K562 (cell line): Measurements from ENCODE around the gene MYL12B. TPM values are rescaled to one million over a fixed set of nuclear protein-coding genes. Genes with fewer than 3 reads are reported as not detected.
A peak's percentile ranks its signal among the peaks of the same experiment; 100 is the strongest.

Experiments
- ARNT ChIP-seq, 2 experiments: fragments of 450-650 bp; IDR thresholded peaks; 2 replicates each; pipeline ENCODE4 v1.6.1; 2016; ENCODE audit warnings: mild to moderate bottlenecking in 1 of 2
- ATF1 ChIP-seq, 2 experiments: fragments of 450-650 bp in 1 of 2; IDR thresholded peaks; 2 replicates each; pipeline ENCODE4 v1.6.1; 2016; ENCODE audit warnings: missing compliant biosample characterization in 1 of 2, missing genetic modification characterization in 1 of 2
- ERF ChIP-seq: fragments of 450-650 bp; formaldehyde crosslinking; IDR thresholded peaks from 2 replicates; pipeline ENCODE4 v1.4.0; 2020; ENCODE audit warnings: mild to moderate bottlenecking, mixed read lengths
- LEF1 ChIP-seq: fragments of 450-650 bp; IDR thresholded peaks from 2 replicates; pipeline ENCODE4 v1.6.1; 2016; ENCODE audit warnings: mild to moderate bottlenecking
- NCOA1 ChIP-seq: fragments of 450-650 bp; IDR thresholded peaks from 2 replicates; pipeline ENCODE4 v1.6.1; 2016; ENCODE audit warnings: low read depth
- NEUROD1 ChIP-seq: fragments of 150-350 bp; IDR thresholded peaks from 2 replicates; pipeline ENCODE4 v1.6.1; 2014; ENCODE audit warnings: borderline replicate concordance, low read length, low read depth; ENCODE audit not compliant: partially characterized antibody
- POLR2G ChIP-seq: fragments of 200-400 bp; formaldehyde crosslinking; IDR thresholded peaks from 2 replicates; pipeline ENCODE4 v1.6.1; 2017; ENCODE audit warnings: low read depth, mild to moderate bottlenecking, antibody characterized with exemption, low read length, moderate library complexity
- SMARCA4 ChIP-seq: fragments of 450-650 bp; IDR thresholded peaks from 2 replicates; pipeline ENCODE4 v1.6.1; 2016
- SRSF1 ChIP-seq: fragments of 200-400 bp; formaldehyde crosslinking; IDR thresholded peaks from 2 replicates; pipeline ENCODE4 v1.6.1; 2017; ENCODE audit warnings: mild to moderate bottlenecking, low read depth, low read length, moderate library complexity
- STAT5A ChIP-seq: IDR thresholded peaks from 2 replicates; pipeline ENCODE4 v1.6.1; 2012; ENCODE audit warnings: low read length, inconsistent platforms, borderline replicate concordance
- ZEB2 ChIP-seq: fragments of 450-650 bp; IDR thresholded peaks from 2 replicates; pipeline ENCODE4 v1.6.1; 2016
- ZNF217 ChIP-seq: sonication (generic); formaldehyde crosslinking; IDR thresholded peaks from 2 replicates; pipeline ENCODE4 v1.8.0; 2022; ENCODE audit warnings: mild to moderate bottlenecking, missing genetic modification reagents
- ZNF75A ChIP-seq: fragments of 450-650 bp; formaldehyde crosslinking; IDR thresholded peaks from 2 replicates; pipeline ENCODE4 v1.4.0; 2020; ENCODE audit warnings: mild to moderate bottlenecking
- polyA plus RNA-seq, 8 experiments: library from polyadenylated mRNA; depleted of rRNA in 4 of 8; stranded (reverse) in 5 of 8; unstranded in 3 of 8; fragments of >200 nt; fragmentation: Nextera tagmentation in 2 of 8; fragmentation: Illumina TruSeq in 1 of 8; extraction: Ambion mirVana in 2 of 8; extraction: Trizol in 1 of 8; gene quantifications; 2 replicates each; pipeline versions ENCODE4 v1.2.1 to v1.2.3, GENCODE V29; 2011 to 2014; ENCODE audit warnings: inconsistent platforms in 1 of 8, missing spikeins in 1 of 8
- total RNA-seq, 7 experiments: library from RNA; depleted of rRNA in 6 of 7; stranded (reverse); fragments of >200 nt in 6 of 7; fragmentation: Illumina TruSeq in 2 of 7; extraction: Trizol in 2 of 7; gene quantifications; 2 replicates each; pipeline versions ENCODE4 v1.2.1 to v1.2.3, GENCODE V29; 2011 to 2021; ENCODE audit warnings: low replicate concordance in 1 of 7
- TF ChIP-seq, protein P1 (sequence below): fragments of 450-650 bp; IDR thresholded peaks from 2 replicates; pipeline ENCODE4 v1.6.1; 2016; ENCODE audit warnings: borderline replicate concordance
- TF ChIP-seq, protein P2 (sequence below): fragments of 250-450 bp; sonication (Bioruptor Pico); IDR thresholded peaks from 2 replicates; pipeline ENCODE4 v1.8.0; 2021; ENCODE audit warnings: borderline replicate concordance, mild to moderate bottlenecking, moderate library complexity; ENCODE audit not compliant: poor library complexity, severe bottlenecking
- TF ChIP-seq, protein P3 (sequence below), 2 experiments: fragments of 450-650 bp in 1 of 2; IDR thresholded peaks; 2 replicates each; pipeline ENCODE4 v1.6.1; 2011 to 2017; ENCODE audit warnings: low read depth in 2 of 2, antibody characterized with exemption in 1 of 2, borderline replicate concordance in 1 of 2, low read length in 1 of 2, mild to moderate bottlenecking in 1 of 2, mixed read lengths in 1 of 2; ENCODE audit not compliant: control insufficient read depth in 1 of 2
- TF ChIP-seq, protein P4 (sequence below): sonication (generic); formaldehyde crosslinking; IDR thresholded peaks from 2 replicates; pipeline ENCODE4 v1.8.0; 2022; ENCODE audit warnings: mild to moderate bottlenecking, low read depth, missing genetic modification reagents
- TF ChIP-seq, protein P5 (sequence below): IDR thresholded peaks from 2 replicates; pipeline ENCODE4 v1.6.1; 2012; ENCODE audit warnings: low read depth, low read length, improper control_type of control experiment, borderline replicate concordance

Gene MYL12B
- total and polyA plus RNA-seq, 9 of the 15 experiments (the other 6 are each of a cell fraction or from before 2014, with no cell fraction given), result 220 to 995 (median 463) TPM

DNA sequence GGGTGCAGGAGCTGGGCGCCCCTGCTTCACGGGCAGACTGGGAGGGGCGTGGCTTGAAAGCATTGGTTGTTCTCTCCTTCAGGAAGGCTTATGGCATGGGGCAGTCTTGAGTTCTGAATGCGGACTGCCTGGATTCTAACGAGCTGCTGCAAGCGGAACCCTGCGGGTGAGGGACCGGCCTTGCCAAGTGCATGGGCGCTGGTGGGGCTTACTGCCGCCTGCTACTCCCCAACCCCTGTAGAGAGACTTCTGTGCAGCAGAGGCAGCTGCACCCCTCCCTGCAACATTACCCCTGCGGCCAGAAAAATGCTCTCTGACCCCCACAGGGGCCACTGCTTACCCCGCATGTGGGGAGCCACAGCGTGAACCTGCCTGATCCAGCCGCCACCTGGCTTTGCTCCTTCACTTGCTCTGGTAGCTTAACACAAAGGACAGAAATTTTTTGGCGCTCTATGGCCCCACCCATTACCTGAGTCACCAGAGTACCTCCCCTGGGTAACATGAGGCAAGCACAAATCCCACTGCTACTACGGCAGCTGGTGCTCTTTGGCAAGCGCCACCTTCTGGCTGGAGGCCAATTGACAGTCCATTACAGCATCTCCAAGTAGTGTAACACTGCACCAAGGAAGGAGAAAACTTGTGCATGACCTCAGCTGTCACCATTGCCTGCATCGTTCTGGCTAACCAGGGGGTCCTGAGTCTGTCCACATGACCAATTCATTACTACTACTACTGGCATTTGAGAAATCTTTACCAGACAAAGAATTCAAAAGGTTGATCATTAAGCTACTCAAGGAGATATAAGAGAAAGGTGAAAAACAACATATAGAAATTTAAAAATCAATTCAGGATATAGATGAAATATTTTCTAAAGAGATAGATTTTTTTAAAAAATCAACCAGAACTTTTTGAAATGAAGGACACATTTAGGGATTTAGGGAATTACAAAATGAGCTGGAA, 35.4 kb downstream of the MYL12B start (continued):
- TF ChIP-seq, protein P1, sequence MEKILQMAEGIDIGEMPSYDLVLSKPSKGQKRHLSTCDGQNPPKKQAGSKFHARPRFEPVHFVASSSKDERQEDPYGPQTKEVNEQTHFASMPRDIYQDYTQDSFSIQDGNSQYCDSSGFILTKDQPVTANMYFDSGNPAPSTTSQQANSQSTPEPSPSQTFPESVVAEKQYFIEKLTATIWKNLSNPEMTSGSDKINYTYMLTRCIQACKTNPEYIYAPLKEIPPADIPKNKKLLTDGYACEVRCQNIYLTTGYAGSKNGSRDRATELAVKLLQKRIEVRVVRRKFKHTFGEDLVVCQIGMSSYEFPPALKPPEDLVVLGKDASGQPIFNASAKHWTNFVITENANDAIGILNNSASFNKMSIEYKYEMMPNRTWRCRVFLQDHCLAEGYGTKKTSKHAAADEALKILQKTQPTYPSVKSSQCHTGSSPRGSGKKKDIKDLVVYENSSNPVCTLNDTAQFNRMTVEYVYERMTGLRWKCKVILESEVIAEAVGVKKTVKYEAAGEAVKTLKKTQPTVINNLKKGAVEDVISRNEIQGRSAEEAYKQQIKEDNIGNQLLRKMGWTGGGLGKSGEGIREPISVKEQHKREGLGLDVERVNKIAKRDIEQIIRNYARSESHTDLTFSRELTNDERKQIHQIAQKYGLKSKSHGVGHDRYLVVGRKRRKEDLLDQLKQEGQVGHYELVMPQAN, result peak; percentile 47; the same call in 1 of the 2 replicates
- TF ChIP-seq ERF (CRISPR knock-in tag) (no peak), STAT5A (0 out of 2 replicates have a peak, but pooled peaks have one; percentile 24), NEUROD1 (peak; percentile 53), ZNF217 (CRISPR knock-in tag) (no peak), NCOA1 (no peak), POLR2G (peak; percentile 78), ARNT (IDR thresholded peaks at IDR 0.05) (peak; percentile 65 to 66; a peak in 2 of 4 replicates), ZEB2 (peak; percentile 70; the same call in 1 of the 2 replicates), LEF1 (no peak), SRSF1 (no peak), ATF1 (CRISPR knock-in tag; IDR thresholded peaks at IDR 0.05) (no peak), ATF1 (tag; IDR thresholded peaks at IDR 0.05) (peak; percentile 70), SMARCA4 (peak; percentile 57; the same call in 1 of the 2 replicates), ZNF75A (CRISPR knock-in tag) (no peak)
- TF ChIP-seq, protein P2, sequence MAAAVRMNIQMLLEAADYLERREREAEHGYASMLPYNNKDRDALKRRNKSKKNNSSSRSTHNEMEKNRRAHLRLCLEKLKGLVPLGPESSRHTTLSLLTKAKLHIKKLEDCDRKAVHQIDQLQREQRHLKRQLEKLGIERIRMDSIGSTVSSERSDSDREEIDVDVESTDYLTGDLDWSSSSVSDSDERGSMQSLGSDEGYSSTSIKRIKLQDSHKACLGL (CRISPR knock-in tag), result no peak
- TF ChIP-seq, protein P3, sequence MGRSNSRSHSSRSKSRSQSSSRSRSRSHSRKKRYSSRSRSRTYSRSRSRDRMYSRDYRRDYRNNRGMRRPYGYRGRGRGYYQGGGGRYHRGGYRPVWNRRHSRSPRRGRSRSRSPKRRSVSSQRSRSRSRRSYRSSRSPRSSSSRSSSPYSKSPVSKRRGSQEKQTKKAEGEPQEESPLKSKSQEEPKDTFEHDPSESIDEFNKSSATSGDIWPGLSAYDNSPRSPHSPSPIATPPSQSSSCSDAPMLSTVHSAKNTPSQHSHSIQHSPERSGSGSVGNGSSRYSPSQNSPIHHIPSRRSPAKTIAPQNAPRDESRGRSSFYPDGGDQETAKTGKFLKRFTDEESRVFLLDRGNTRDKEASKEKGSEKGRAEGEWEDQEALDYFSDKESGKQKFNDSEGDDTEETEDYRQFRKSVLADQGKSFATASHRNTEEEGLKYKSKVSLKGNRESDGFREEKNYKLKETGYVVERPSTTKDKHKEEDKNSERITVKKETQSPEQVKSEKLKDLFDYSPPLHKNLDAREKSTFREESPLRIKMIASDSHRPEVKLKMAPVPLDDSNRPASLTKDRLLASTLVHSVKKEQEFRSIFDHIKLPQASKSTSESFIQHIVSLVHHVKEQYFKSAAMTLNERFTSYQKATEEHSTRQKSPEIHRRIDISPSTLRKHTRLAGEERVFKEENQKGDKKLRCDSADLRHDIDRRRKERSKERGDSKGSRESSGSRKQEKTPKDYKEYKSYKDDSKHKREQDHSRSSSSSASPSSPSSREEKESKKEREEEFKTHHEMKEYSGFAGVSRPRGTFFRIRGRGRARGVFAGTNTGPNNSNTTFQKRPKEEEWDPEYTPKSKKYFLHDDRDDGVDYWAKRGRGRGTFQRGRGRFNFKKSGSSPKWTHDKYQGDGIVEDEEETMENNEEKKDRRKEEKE (IDR thresholded peaks at IDR 0.05; ENCODE audit: borderline replicate concordance in 1 of 2, control insufficient read depth in 1 of 2, low read depth in 2 of 2, low read length in 1 of 2), result peak in 1 of 2 experiments; percentile 76; a peak in 1 of 4 replicates
- TF ChIP-seq, protein P4, sequence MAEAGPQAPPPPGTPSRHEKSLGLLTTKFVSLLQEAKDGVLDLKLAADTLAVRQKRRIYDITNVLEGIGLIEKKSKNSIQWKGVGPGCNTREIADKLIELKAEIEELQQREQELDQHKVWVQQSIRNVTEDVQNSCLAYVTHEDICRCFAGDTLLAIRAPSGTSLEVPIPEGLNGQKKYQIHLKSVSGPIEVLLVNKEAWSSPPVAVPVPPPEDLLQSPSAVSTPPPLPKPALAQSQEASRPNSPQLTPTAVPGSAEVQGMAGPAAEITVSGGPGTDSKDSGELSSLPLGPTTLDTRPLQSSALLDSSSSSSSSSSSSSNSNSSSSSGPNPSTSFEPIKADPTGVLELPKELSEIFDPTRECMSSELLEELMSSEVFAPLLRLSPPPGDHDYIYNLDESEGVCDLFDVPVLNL, result 0 out of 2 replicates have a peak, but pooled peaks have one; percentile 43
- TF ChIP-seq, protein P5, sequence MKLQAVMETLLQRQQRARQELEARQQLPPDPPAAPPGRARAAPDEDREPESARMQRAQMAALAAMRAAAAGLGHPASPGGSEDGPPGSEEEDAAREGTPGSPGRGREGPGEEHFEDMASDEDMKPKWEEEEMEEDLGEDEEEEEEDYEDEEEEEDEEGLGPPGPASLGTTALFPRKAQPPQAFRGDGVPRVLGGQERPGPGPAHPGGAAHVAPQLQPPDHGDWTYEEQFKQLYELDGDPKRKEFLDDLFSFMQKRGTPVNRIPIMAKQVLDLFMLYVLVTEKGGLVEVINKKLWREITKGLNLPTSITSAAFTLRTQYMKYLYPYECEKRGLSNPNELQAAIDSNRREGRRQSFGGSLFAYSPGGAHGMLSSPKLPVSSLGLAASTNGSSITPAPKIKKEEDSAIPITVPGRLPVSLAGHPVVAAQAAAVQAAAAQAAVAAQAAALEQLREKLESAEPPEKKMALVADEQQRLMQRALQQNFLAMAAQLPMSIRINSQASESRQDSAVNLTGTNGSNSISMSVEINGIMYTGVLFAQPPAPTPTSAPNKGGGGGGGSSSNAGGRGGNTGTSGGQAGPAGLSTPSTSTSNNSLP, result no peak
